HG02981 (cell line): ENCODE measurements around the gene DLG2.
A peak's percentile ranks its signal among the peaks of the same experiment; 100 is the strongest.
"Not testable (repeated sequence)": the region's sequence is repeated elsewhere in the genome, so short reads cannot be mapped to it uniquely, and the experiment has no call there.

Experiments
- ATAC-seq: cut with Tn5 transposase; IDR thresholded peaks from one replicate; pipeline ENCODE4 v1.9.1; 2021; ENCODE audit warnings: mild to moderate bottlenecking, moderate library complexity; ENCODE audit not compliant: unreplicated experiment

The DLG2 gene

DNA sequence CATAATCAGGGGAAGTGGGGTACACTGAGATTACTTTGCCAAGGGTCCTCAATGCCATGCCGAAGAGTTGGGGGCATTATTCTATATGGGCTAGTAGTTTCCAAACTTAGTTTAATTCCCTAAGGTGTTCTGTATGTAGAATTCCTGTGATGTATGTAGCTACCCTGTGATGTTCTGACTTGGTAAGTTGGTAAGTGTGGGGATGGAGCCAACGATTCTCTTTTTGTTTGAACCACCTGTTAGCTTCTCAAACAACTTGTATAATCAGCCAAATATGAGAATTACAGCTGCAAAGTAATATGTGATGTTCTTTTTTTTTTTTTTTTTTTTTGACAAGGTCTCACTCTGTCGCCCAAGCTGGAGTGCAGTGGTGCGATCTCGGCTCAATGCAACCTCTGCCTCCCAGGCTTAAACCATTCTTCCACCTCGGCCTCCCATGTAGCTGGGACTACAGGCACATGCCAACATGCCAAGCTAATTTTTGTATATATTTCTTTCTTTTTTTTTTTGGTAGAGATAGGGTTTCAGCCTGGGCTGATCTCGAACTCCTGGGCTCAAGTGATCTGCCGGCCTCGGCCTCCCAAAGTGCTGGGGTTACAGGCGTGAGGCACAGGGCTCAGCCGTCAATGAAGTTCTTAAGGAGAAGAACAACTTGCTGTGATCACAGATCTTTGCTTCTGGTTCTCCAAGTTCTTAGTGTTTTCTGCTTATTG, 2025.8 kb downstream of the DLG2 start:
- no peak for ATAC-seq

DNA sequence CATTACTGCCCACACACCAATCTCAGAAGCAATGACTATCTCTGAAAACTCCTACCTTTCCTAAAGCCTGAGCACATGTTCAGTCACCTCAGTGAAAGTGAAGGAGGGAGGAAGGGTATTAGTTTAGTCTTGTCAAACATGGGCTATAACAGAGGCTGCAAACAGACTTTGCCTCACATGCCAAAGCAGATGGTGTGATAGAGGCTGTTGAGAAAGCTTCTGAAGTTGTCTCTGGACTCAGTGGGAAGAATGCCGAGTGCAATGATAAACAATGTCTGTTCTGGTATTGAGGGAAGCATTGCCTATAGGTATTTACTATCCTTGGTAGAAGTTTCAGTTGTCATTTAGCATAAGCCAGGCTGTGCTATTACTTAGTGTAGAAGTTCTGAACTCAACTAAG, 2026.5 kb downstream of the DLG2 start:
- no peak for ATAC-seq

DNA sequence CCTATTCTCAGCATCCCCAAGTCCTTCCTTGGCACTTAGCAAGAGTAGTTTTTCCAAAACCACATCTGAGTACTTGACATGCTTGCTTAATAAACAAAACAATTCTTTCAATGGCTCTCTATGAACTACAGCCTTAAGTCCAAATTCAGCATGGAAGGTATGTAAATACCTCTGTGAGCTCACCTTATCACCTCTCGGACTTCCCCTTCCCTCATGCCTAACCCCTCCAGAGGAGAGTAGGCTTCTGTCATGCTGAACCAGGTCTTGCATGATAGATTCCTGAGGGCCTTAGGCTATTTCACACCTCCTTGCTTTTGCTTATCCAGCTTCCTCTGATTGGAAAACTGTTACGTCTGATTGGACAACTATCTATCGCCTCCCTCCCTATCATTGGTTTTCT, 2028.1 kb downstream of the DLG2 start:
- ATAC-seq, result no peak

DNA sequence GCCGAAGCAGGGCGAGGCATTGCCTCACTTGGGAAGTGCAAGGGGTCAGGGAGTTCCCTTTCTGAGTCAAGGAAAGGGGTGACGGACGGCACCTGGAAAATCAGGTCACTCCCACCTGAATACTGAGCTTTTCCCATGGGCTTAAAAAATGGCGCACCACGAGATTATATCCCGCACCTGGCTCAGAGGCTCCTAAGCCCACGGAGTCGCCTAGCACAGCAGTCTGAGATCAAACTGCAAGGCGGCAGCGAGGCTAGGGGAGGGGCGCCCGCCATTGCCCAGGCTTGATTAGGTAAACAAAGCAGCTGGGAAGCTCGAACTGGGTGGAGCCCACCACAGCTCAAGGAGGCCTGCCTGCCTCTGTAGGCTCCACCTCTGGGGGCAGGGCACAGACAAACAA, 2039.3 kb downstream of the DLG2 start:
- ATAC-seq, result not testable (repeated sequence)

DNA sequence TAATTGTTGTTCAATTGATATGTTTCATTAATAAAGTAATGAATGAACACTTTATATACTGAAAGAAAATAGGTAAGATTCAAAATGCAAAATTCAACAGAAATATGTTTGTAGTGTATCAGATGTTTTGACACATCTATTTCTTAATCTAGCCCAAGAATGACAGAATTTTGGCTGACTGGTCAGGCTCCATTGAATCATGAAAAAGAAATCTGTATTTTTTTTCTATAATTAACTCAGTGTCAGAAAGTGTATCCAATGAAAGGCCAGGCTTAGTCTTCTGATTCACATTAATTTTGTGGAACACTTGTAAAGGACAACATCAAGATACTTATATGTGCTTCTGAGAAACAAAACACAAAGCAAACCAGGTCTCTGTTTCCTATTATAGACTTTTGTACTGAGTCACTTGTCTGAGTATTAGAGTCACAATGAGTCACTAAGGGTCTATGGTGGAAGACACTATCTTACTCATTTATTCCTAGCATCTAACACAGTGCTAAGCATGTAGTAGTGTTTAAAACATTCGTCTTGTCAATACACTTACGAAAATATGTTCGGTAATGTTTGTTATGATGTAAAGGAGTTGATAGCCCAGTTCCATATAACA, 2043.3 kb downstream of the DLG2 start:
- ATAC-seq, result peak; percentile 77

DNA sequence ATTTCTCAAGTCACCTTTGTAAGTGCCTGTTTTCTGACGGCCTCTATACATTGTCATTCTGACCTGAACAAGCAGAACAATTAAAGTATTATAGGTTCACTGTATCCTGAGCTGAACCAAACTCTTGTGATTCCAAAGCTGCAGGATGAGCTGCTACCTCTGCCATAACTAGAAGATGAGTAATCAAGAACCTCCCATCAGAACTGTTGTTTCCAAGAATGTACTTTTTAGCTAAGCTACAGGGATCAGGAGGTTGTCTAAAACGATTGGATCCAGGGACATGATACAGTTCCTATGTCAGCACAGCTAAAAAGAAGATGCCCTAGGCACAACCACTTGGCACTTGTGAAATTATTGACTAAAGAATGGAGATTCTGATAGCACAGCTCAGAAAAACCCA, 2052.6 kb downstream of the DLG2 start:
- no peak for ATAC-seq

DNA sequence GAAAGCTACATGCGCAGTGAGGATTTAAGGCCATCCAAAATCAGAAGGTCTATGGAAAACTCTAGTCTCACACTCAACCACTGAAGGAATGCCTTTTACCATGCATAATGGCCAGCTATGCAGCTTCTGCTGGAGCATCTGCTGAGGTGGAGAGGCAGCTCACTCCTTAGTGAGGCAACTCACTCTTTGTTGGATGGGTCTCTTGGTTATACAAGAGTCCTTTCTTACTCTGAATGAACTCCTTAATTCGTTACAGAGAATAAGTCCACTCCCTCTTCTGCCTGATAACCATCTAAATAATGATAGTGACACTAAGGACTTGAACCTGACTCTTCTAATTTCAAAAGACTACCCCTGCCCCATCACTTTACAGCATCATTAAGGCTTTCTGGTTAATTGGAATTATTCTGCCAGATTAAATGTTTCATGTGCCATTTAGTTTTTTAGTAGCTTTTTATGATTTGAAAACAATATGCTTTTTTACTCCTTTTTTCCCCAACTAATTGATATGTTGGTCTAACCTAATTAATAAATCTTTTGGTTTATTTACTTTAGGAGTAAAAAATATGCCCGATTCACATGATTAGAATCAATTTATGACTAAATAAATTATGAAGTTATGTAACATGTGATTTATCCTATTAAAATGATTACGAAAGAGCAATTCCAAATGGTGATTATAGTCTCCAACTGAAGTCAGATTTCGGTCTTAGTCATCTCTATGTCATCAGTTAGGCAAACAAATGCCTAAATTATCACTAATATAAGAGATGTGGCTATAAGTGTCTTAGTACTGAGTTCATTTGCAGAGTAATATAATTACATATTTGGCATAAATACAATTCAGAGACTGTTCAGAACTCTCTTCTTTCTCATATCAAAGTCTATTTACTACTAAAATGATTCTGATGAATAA, 2054.3 kb downstream of the DLG2 start:
- no peak for ATAC-seq

DNA sequence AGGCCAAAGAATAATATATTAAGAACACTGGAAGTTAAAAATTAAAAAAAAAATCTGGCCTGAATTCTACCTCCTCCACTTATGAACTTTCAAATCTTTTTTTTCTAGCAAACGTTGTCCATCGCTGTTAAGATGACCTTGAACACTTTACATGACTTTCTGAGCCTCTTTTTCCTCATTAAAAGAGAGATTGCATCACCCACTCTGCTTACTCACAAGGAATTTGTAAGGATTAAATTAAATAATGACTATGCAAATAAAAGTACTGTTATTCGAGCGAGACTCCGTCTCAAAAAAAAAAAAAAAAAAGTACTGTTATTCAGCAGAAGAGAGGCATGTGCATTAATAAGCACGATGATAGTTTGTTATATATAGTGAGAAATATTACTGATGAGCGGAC, 2055.8 kb downstream of the DLG2 start:
- no peak for ATAC-seq

DNA sequence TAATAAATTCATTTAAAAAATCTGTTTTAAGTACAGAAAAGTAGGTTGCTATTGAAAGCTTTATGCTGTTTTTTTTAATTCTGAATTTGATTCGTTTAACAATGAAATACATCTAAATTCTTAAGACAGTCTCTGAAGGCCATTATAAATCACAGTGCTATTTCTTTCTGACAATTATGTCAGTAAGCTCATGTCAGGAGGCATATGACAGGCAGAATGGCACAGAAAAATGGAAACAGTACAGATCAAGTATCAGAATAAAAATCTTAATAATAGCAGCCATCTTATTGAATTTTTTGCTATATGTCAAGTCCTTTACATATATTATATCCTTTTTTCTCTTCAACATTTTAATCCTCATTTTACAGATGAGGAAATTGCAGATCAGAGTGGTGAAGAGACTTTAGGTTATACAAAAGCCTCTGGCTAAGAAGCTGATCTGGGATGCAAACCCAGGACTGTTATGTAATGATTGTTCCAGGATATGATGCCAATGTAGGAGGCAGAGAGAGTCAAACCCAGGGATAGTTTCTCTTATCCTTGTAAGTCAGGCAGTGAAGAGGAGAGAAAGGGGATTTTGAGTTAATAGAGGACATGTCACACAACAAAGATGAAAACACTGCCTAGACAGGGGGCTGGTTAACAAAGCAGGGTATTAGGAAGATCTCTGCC, 2057.9 kb downstream of the DLG2 start:
- ATAC-seq, result no peak

DNA sequence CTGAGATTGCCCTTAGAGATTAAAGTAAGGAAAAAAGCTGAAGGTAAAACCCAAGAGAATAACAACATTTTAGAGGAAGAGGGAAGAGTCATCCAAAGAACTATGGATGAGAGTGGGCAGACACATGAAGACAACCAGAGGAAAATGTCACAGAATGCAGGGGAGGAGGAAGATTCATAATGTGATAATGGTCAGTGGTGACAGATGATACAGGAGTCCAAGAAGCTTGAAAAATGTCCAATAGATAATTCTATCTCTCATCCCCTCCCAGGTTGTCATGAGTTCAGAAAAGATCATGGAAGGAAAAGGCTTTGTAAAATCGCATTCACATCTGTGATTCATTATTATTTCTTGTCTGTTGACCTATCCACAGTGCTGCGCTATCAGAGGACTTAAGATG, 2058.6 kb downstream of the DLG2 start:
- no peak for ATAC-seq

DNA sequence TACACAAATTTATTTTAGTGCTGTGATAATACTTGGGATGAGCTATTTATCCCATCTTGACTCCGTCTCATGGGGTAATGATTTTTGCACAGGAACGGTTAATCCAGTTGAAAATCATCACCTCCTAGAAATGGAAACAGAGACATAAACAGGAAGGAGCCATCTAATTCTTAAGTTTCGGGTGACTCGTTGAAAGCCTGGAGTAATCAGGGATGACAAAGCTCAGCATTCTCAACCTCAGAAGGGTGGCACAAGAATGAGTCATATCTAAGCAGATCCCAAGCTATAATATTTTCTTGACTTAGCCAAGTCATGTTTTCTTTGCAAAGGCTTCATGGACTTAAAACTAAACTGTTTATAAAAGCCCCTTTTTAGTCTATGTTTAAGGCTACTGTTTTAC, 2060.2 kb downstream of the DLG2 start:
- ATAC-seq, result no peak

DNA sequence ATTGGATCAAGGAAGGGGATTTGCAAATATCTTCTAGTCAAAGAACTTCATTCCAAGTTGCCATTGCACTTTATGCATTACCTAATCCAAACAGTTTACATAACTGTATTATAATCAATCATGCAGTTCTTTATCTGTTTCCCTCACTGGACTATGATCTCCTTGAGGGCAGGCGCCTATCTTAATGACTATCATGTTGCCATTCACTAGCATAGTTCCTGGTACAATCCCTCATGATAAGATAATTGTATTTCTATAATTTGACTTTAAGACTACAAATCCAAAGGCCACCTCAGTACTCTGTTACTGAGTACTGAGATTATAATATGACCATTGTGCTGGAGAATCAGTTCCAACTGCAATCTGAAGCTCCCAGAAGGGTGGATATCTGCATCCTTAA, 2062.3 kb downstream of the DLG2 start:
- no peak for ATAC-seq

DNA sequence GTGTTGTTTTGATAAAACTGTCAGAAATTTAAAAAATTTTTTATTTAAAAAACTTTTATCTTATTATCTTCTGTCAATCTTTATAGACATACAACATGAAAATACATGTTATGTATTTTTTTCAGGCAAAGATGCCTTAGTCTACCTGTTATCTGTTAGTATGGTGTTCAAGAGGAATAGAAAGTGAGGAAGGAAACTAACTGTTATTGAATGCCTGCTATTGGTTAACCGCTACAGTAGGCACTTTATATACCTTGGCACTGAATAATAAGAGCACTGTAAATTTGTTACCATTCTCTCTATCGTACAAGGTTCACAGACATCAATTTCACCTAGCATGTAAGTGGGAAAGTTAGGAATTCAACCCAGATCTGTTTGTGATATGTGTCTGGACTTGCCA, 2068.9 kb downstream of the DLG2 start:
- no peak for ATAC-seq

DNA sequence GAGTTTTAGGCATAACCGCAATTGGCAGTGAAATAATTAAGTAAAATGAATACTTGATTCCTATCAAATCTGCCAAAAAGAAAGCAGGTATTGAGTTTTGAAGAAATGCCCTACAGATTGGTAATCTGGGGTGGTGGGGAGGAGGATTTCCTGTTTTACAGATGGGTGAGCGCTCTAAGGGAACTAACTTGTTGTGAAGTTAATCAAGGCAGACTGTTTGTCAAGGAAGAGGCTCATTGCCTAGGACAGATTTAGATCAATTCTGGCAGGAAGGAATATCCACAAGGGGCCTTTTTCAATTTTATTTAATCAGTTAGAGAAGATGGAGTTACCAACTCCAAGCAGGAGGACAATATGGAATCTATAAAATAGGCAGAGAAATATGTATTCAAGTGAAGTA, 2069.5 kb downstream of the DLG2 start:
- ATAC-seq, result no peak

DNA sequence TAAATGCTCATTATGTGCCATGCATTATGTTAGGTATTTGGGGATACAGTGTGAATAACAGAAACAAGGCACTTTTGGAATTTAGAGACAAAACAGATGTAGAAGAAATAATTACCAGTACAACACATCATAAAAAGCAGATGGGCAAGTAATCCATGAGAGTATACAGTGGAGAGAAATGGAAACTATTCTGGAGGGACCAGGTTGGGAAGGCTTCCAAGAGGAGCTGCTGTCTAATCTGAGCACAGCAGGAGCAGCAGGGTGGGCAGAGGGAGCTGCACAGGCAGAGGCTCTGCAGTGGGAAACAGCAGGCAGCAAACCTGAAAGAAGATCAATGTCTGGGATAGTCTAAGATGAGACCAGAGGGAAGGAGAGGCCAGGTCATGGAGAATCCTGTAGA, 2072.3 kb downstream of the DLG2 start:
- ATAC-seq, result no peak

DNA sequence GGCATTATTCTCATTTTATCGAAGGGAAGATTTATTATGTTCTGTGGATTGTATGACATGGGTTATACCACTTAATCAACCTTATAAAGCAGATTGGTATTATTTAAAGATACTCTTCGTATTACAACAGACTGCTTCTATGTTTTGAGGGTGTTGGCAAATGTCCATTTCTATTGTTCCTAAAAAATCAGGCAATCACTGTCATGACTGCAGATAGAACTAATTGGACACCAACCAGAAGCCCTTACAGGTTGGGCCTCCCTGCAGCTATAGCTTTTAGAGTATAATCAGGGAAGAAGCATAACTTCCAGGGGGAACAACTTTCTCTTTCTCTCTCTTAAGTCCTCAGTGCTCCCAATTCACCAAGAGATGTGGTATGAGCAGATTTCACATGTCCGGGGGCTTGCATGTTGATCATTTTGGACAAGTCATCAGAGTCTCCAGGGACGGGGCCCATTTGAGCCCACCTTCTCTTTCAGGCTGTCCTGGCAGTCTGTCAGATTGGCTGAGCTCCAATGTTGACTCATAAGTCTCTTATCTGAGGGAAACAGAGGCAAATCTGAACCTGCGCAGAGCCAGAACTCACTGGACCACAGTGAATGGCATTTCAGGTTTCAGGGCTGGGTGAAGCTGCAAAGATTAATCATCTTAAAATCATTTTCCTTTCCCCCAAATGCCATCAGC, 2077.0 kb downstream of the DLG2 start:
- no peak for ATAC-seq

DNA sequence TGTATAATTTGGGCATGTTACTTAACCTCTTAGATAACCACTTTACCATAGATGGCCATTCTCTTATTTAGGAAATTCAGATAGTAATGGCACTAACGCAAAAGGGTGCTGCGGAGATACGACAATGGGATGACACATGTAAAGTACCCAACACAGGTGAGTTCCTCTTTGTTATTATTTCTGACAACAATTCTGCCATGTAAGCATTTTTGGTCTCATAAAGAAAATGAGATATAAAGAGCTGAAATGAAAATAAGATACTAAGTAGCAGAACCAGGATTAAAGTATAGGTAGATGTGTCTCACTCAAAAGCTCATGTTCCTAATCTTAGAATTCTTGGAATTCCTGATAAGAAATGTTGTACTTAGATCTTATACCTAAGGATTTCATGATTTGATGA, 2080.8 kb downstream of the DLG2 start:
- no peak for ATAC-seq

DNA sequence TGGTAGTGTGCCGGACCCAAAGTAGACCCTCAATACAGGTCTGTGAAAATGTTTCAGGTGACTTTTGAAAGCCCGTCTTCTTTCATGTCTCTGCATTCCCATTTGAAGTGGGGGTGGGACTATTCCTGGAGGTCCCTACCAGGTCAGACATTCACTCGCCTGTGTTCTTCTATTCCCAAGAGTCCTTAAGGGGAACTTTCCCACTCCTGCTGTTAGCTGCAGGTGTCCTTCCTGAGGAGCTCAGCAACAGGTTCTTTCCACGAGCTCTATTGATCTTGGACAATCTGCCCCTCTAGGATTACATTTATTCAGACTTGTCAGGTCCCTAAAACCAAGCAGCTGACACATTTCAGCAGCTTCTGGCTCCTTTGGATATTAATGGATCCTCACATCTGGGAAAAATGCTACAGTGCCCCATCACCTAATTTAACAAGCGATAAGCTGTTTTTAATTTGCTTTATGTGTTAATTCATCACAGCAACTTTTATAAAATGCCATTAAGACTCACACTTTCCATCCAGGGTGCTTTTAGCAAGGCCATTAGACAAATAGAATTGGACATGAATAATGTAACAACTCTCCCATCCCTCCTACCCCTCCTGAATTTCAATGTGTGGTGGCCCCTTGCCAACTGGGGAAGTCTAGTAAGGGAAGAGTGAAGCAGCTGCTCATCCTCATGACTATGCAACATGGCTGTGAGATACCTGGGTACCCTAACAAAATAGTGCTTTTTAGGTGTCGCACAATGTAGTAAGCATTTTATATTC, 2081.5 kb downstream of the DLG2 start:
- ATAC-seq, result no peak

DNA sequence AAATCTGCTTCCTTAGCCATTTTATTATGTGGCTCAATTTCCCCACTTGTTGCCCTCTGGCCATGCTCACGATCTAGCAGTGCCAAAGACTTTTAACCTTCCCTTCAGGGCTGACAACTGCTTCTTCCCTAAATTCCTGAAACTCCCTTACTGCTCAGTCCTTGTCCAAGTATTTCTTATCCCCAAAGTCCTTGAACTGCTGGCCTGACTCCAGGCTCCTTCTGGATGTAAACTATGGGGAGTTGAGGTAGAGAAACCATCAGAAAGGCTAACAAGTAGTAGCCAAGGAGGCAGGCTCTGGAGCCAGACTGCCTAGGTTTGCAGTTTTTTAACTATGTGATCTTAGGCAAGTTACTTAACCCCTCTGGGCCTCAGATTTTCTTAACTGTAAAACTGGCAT, 2082.3 kb downstream of the DLG2 start:
- ATAC-seq, result no peak
